Natural killer cell (primary cell): Measurements from ENCODE around the gene TGIF2. TPM values are rescaled to one million over a fixed set of nuclear protein-coding genes. Genes with fewer than 3 reads are reported as not detected.

Source experiments
- ATAC-seq, 3 donors: fragments of 150-1000 bp in 2 of 3; fragments of 200-7000 bp in 1 of 3; cut with Tn5 transposase; 1 replicate in 1 of 3; 2 replicates in 2 of 3; pipeline ENCODE4 v1.10.0; 2021; ENCODE audit warnings: mild to moderate bottlenecking in 2 of 3, moderate library complexity in 2 of 3
- DNase-seq, 2 donors: peaks; one replicate each; pipeline versions ENCODE4 v3.0.0 to v3.0.0-alpha.2; 2013 to 2021; ENCODE audit warnings: mixed read lengths in 1 of 2
- H3K27ac ChIP-seq: one replicate; pipeline ENCODE4 v1.5.1; 2013; ENCODE audit warnings: mild to moderate bottlenecking, low read length
- H3K27me3 ChIP-seq: one replicate; pipeline ENCODE4 v1.6.1; 2013; ENCODE audit warnings: low read length; ENCODE audit not compliant: control insufficient read depth, insufficient read depth
- H3K36me3 ChIP-seq: one replicate; pipeline ENCODE4 v1.6.1; 2013; ENCODE audit warnings: low read length; ENCODE audit not compliant: control insufficient read depth, insufficient read depth
- H3K4me1 ChIP-seq: one replicate; pipeline ENCODE4 v1.6.1; 2013; ENCODE audit warnings: low read length; ENCODE audit not compliant: control insufficient read depth, insufficient read depth
- H3K4me3 ChIP-seq: one replicate; pipeline ENCODE4 v1.5.1; 2013; ENCODE audit warnings: low read length
- H3K9me3 ChIP-seq: one replicate; pipeline ENCODE4 v1.6.1; 2013; ENCODE audit warnings: low read length; ENCODE audit not compliant: control insufficient read depth, insufficient read depth
- H3K27ac Mint-ChIP-seq, 2 donors: one replicate each; pipeline ENCODE4 v1.8.0; 2022; ENCODE audit warnings: mild to moderate bottlenecking in 2 of 2, mixed read lengths in 2 of 2, moderate library complexity in 1 of 2
- H3K27me3 Mint-ChIP-seq, 2 donors: one replicate each; pipeline ENCODE4 v1.8.0; 2022; ENCODE audit warnings: low read depth in 2 of 2, mixed read lengths in 2 of 2
- H3K36me3 Mint-ChIP-seq: one replicate; pipeline ENCODE4 v1.8.0; 2022; ENCODE audit warnings: mixed read lengths
- H3K4me1 Mint-ChIP-seq, 2 donors: one replicate each; pipeline ENCODE4 v1.8.0; 2022; ENCODE audit warnings: mixed read lengths in 2 of 2
- H3K4me3 Mint-ChIP-seq: one replicate; pipeline ENCODE4 v1.8.0; 2022; ENCODE audit warnings: mild to moderate bottlenecking, moderate library complexity, mixed read lengths
- H3K9me3 Mint-ChIP-seq, 2 donors: one replicate each; pipeline ENCODE4 v1.8.0; 2022; ENCODE audit warnings: mixed read lengths in 2 of 2
- WGBS: methylation state at CpG from one replicate; pipeline ENCODE4 v1.1.7; 2013; ENCODE audit warnings: missing lambda C conversion rate; ENCODE audit not compliant: insufficient coverage; 5-methylcytosine and 5-hydroxymethylcytosine counted together
- intact Hi-C: fragments of 100-400 bp; cut with micrococcal nuclease; formaldehyde crosslinking; loops from one replicate; pipeline ENCODE4 v1.14.2; 2022
- total RNA-seq, 4 donors: library from RNA; stranded (reverse); fragments of 120-200 nt in 1 of 4; gene quantifications; one replicate each; pipeline versions ENCODE4 v1.2.3 to v1.2.4, GENCODE V29; 2013 to 2022
- TF ChIP-seq, protein P1 (sequence below): fragments of 200-600 bp; IDR thresholded peaks from one replicate; pipeline ENCODE4 v1.8.0; 2022; ENCODE audit warnings: antibody characterized with exemption

The TGIF2 gene
- total RNA-seq, 3 donors from 2014 or later (not counting 1 experiment from before 2014, with no cell fraction given): 19.9 to 28.5 (median 25.9) TPM

GRCh38 chr20:36548704-36549627 is 24.4 kb upstream of the TGIF2 start:
- ATAC-seq: no peak
- no peak overlapping the region for H3K4me3 ChIP-seq
- H3K9me3 ChIP-seq: no peaks in the 10 kb centered on the region
- no peak for DNase-seq
- no peak overlapping the region for H3K4me3 Mint-ChIP-seq
- H3K9me3 Mint-ChIP-seq: no peaks in the 10 kb centered on the region
- intact Hi-C loops: no loop called here
- H3K27ac ChIP-seq: no peak overlapping the region
- WGBS: 91% methylated on average over 22 of the region's 23 CpGs
- H3K4me1 ChIP-seq: no peaks in the 10 kb centered on the region
- TF ChIP-seq, protein P1, sequence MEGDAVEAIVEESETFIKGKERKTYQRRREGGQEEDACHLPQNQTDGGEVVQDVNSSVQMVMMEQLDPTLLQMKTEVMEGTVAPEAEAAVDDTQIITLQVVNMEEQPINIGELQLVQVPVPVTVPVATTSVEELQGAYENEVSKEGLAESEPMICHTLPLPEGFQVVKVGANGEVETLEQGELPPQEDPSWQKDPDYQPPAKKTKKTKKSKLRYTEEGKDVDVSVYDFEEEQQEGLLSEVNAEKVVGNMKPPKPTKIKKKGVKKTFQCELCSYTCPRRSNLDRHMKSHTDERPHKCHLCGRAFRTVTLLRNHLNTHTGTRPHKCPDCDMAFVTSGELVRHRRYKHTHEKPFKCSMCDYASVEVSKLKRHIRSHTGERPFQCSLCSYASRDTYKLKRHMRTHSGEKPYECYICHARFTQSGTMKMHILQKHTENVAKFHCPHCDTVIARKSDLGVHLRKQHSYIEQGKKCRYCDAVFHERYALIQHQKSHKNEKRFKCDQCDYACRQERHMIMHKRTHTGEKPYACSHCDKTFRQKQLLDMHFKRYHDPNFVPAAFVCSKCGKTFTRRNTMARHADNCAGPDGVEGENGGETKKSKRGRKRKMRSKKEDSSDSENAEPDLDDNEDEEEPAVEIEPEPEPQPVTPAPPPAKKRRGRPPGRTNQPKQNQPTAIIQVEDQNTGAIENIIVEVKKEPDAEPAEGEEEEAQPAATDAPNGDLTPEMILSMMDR: no peak
- H3K27me3 ChIP-seq: no peaks in the 10 kb centered on the region
- no peaks in the 10 kb centered on the region for H3K27me3 Mint-ChIP-seq
- H3K36me3 ChIP-seq: no peaks in the 10 kb centered on the region
- no peaks in the 10 kb centered on the region for H3K4me1 Mint-ChIP-seq
- H3K27ac Mint-ChIP-seq: no peak overlapping the region
- no peaks in the 10 kb centered on the region for H3K36me3 Mint-ChIP-seq

DNA sequence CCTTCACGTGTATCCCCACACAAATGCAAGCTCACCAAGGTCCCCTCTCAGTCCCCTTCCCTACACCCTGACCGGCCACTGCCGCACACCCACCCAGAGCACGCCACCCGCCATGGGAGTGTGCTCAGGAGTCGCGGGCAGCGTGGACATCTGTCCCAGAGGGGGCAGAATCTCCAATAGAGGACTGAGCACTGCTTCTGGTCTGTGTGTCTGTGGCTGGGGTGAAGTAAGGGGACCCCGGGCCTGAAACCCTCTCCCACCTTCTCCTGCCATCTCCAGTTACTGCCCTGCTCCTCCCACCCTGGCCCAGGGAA is 23.8 kb upstream of the TGIF2 start:
- Mint-ChIP-seq H3K9me3 (no peaks in the 10 kb centered on the region), H3K27ac (no peak overlapping the region), H3K36me3 (no peaks in the 10 kb centered on the region), H3K4me3 (no peak overlapping the region), H3K4me1 (no peaks in the 10 kb centered on the region), H3K27me3 (no peaks in the 10 kb centered on the region)
- Histone ChIP-seq H3K9me3 (no peaks in the 10 kb centered on the region), H3K4me3 (no peak overlapping the region), H3K36me3 (no peaks in the 10 kb centered on the region), H3K4me1 (no peaks in the 10 kb centered on the region), H3K27me3 (no peaks in the 10 kb centered on the region), H3K27ac (no peak overlapping the region)
- no peak for DNase-seq
- WGBS: 100% methylated on average over 8 of the region's 9 CpGs
- TF ChIP-seq, protein P1: no peak
- intact Hi-C loops: no loop called here
- no peak for ATAC-seq

DNA sequence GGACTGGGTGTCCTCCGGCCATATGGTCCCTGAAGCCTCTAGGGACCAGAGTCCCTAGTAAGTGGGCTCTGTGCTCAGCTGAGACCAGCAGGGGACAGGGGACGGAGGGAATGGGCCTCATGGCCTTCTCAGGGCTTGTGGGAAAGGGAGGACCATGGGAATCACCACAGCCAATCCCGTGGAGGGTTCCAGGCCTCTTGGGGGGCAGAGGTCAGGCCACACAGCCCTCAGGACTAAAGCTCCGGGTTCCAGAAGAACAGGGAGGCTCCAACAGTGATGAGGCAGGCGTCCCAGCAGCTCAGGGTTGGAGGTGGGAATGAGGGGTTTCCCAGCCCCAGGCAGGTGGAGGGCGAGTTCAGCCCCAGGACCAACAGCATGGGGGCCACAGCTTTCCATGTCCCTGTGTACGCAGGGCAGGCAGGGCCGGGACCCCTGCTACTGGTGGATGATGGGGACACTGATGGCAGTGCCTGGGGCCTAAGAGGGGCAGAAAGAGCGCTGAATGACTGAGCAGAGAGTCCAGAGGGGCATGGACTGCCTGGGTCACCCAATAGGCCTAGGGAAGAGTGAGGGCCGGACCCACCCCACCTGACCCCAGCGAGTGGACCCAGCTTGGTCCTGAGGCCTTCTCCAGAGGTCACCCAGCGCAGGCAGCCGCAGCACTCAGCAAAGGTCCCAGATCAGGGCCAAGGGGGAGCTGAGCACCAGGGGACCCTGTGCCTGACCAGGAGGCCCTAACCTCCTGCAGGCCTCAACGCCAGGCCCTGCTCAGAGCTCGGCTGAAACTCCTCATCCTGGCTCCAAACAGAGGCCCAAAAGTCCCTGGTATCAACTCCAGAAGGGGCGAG is 23.2 kb upstream of the TGIF2 start:
- H3K27ac ChIP-seq: no peak overlapping the region

More for the DNA sequence above, 23.2 kb upstream of the TGIF2 start:
- TF ChIP-seq, protein P1: no peak
- no peaks in the 10 kb centered on the region for H3K36me3 ChIP-seq
- H3K36me3 Mint-ChIP-seq: no peaks in the 10 kb centered on the region
- WGBS: 91% methylated on average over 16 of the region's 16 CpGs
- H3K27me3 Mint-ChIP-seq: no peaks in the 10 kb centered on the region
- no peaks in the 10 kb centered on the region for H3K27me3 ChIP-seq
- intact Hi-C loops: no loop called here
- no peak overlapping the region for H3K4me3 Mint-ChIP-seq
- no peak overlapping the region for H3K27ac Mint-ChIP-seq
- ATAC-seq (no peak), DNase-seq (no peak)
- no peaks in the 10 kb centered on the region for H3K9me3 Mint-ChIP-seq
- no peak overlapping the region for H3K4me3 ChIP-seq
- H3K4me1 ChIP-seq: no peaks in the 10 kb centered on the region
- no peaks in the 10 kb centered on the region for H3K4me1 Mint-ChIP-seq
- no peaks in the 10 kb centered on the region for H3K9me3 ChIP-seq
